Neuronal stem cell (in vitro differentiated cells): ENCODE data around the gene RAC2. TPM values are rescaled to one million over a fixed set of nuclear protein-coding genes. Genes with fewer than 3 reads are reported as not detected.

Source experiments
- small RNA-seq: library from polyadenylated mRNA; stranded (forward); fragments of <200 nt; extraction: miRNeasy Mini kit (QIAGEN cat#:217004); gene quantifications from one replicate; pipeline ENCODE3, GENCODE V24; 2013; ENCODE audit not compliant: insufficient read depth

The RAC2 gene

Small RNA genes within 50 kb of the gene (small RNA-seq; reads per million reads assigned to genes)
- not detected for gene Z82188.1
